B cell (primary cell): ENCODE results near the gene EIF2S1. TPM values are rescaled to one million over a fixed set of nuclear protein-coding genes. Genes with fewer than 3 reads are reported as not detected.

Experiments used
- ATAC-seq: fragments of 200-7000 bp; cut with Tn5 transposase; one replicate; pipeline ENCODE4 v1.10.0; 2021; ENCODE audit warnings: low read depth, mild to moderate bottlenecking, moderate number of reproducible peaks, moderate library complexity
- CTCF ChIA-PET: fragments of 350-600 bp; sonication (Branson Sonifier 250); formaldehyde crosslinking; loops from one replicate; lab custom pipeline; 2021; ENCODE audit warnings: antibody characterized with exemption, inconsistent platforms; lab: Charles Lee
- POLR2A ChIA-PET: fragments of 350-600 bp; sonication (Branson Sonifier 250); formaldehyde crosslinking; loops from one replicate; lab custom pipeline; 2021; ENCODE audit warnings: antibody characterized with exemption; lab: Charles Lee
- DNase-seq: peaks from one replicate; pipeline ENCODE4 v3.0.0; 2013
- H2AFZ ChIP-seq: 2 replicates; pipeline ENCODE4 v1.6.1; 2012; ENCODE audit warnings: mild to moderate bottlenecking, low read depth, low read length; ENCODE audit not compliant: insufficient read depth, poor library complexity, severe bottlenecking
- H3K27ac ChIP-seq, 2 donors: 1 replicate in 1 of 2; 2 replicates in 1 of 2; pipeline ENCODE4 v1.5.1; 2012 to 2013; ENCODE audit warnings: low read length in 2 of 2, mild to moderate bottlenecking in 2 of 2, moderate library complexity in 1 of 2
- H3K27me3 ChIP-seq, 4 experiments: fragments of 200-600 bp in 1 of 4; sonication (generic) in 1 of 4; replicated peaks in 1 of 4; 1 replicate in 2 of 4; 2 replicates in 2 of 4; pipeline versions ENCODE4 v1.6.1 to v1.7.0; 2013 to 2016; ENCODE audit warnings: low read length in 3 of 4, mild to moderate bottlenecking in 2 of 4, mixed read lengths in 1 of 4, moderate library complexity in 1 of 4; ENCODE audit not compliant: insufficient read depth in 4 of 4, control insufficient read depth in 3 of 4; ENCODE audit errors: control extremely low read depth in 1 of 4
- H3K36me3 ChIP-seq, 2 experiments: replicated peaks in 1 of 2; 1 replicate in 1 of 2; 2 replicates in 1 of 2; pipeline versions ENCODE4 v1.6.1 to v1.7.1; 2013; ENCODE audit warnings: low read length in 1 of 2; ENCODE audit not compliant: insufficient read depth in 2 of 2, control insufficient read depth in 1 of 2; ENCODE audit errors: control extremely low read depth in 1 of 2, extremely low read depth in 1 of 2
- H3K4me1 ChIP-seq, 2 donors: fragments of 200-600 bp in 1 of 2; sonication (generic) in 1 of 2; 1 replicate in 1 of 2; 2 replicates in 1 of 2; pipeline versions ENCODE4 v1.5.1 to v1.6.1; 2013 to 2017; ENCODE audit warnings: low read length in 2 of 2; ENCODE audit not compliant: control insufficient read depth in 2 of 2, insufficient read depth in 2 of 2
- H3K4me2 ChIP-seq: replicated peaks from 2 replicates; pipeline ENCODE3; 2012; ENCODE audit warnings: mild to moderate bottlenecking, low read depth, low read length; ENCODE audit not compliant: poor library complexity, severe bottlenecking
- H3K4me3 ChIP-seq, 5 experiments: fragments of 200-600 bp in 1 of 5; sonication (generic) in 1 of 5; 1 replicate in 3 of 5; 2 replicates in 2 of 5; pipeline versions ENCODE4 v1.5.1 to v1.7.0; 2011 to 2016; ENCODE audit warnings: low read length in 4 of 5, mild to moderate bottlenecking in 4 of 5, low read depth in 2 of 5, control low read depth in 1 of 5, moderate library complexity in 1 of 5; ENCODE audit not compliant: insufficient read depth in 1 of 5; ENCODE audit errors: control extremely low read depth in 1 of 5, extremely low read depth in 1 of 5
- H3K79me2 ChIP-seq: fragments of 200-600 bp; sonication (generic); one replicate; pipeline ENCODE4 v1.6.0; 2016; ENCODE audit warnings: low read length; ENCODE audit not compliant: control insufficient read depth, insufficient read depth
- H3K9ac ChIP-seq: fragments of 200-600 bp; sonication (generic); 2 replicates; pipeline ENCODE4 v1.6.1; 2017; ENCODE audit warnings: mild to moderate bottlenecking, low read length, moderate library complexity
- H3K9me3 ChIP-seq, 3 donors: one replicate each; pipeline versions ENCODE4 v1.6.1 to v1.7.1; 2013; ENCODE audit warnings: low read length in 2 of 3; ENCODE audit not compliant: control insufficient read depth in 2 of 3, insufficient read depth in 1 of 3; ENCODE audit errors: control extremely low read depth in 1 of 3
- H4K20me1 ChIP-seq: 2 replicates; pipeline ENCODE4 v1.6.0; 2012; ENCODE audit warnings: mild to moderate bottlenecking, low read length; ENCODE audit not compliant: insufficient read depth, control insufficient read depth, poor library complexity, severe bottlenecking
- H3K27ac Mint-ChIP-seq: one replicate; pipeline ENCODE4 v1.8.0; 2021; ENCODE audit warnings: mixed read lengths
- H3K27me3 Mint-ChIP-seq: one replicate; pipeline ENCODE4 v1.8.0; 2021; ENCODE audit warnings: mixed read lengths
- H3K4me1 Mint-ChIP-seq: one replicate; pipeline ENCODE4 v1.8.0; 2021; ENCODE audit warnings: mixed read lengths
- H3K4me3 Mint-ChIP-seq: one replicate; pipeline ENCODE4 v1.8.0; 2021; ENCODE audit warnings: mixed read lengths
- H3K9me3 Mint-ChIP-seq: one replicate; pipeline ENCODE4 v1.8.0; 2022; ENCODE audit warnings: mixed read lengths; ENCODE audit not compliant: insufficient read depth
- CTCF ChIP-seq: fragments of 200-600 bp; IDR thresholded peaks from one replicate; pipeline ENCODE4 v1.8.0; 2022; ENCODE audit warnings: antibody characterized with exemption, mild to moderate bottlenecking
- EZH2 ChIP-seq: IDR thresholded peaks from 2 replicates; pipeline ENCODE4 v1.6.1; 2012; ENCODE audit warnings: borderline replicate concordance, low read depth, mild to moderate bottlenecking, moderate library complexity, low read length; ENCODE audit not compliant: insufficient read depth, poor library complexity, severe bottlenecking
- WGBS: methylation state at CpG from one replicate; pipeline ENCODE4 v1.1.5; 2013; ENCODE audit warnings: missing lambda C conversion rate; ENCODE audit not compliant: insufficient coverage; 5-methylcytosine and 5-hydroxymethylcytosine counted together
- intact Hi-C: fragments of 100-400 bp; cut with micrococcal nuclease; formaldehyde crosslinking; loops from one replicate; pipeline ENCODE4 v1.10.0; 2022
- polyA plus RNA-seq: library from polyadenylated mRNA; depleted of rRNA; stranded (reverse); fragments of >200 nt; gene quantifications from 2 replicates; pipeline ENCODE4 v1.2.3, GENCODE V29; 2012
- total RNA-seq, 2 donors: library from RNA; stranded (reverse); fragments of 120-200 nt in 1 of 2; gene quantifications; 1 replicate in 1 of 2; 2 replicates in 1 of 2; pipeline versions ENCODE4 v1.2.3 to v1.2.4, GENCODE V29; 2013 to 2022

The EIF2S1 gene
- total and polyA plus RNA-seq, 2 donors (not counting 1 experiment from before 2014, with no cell fraction given): 10.4 to 39.9 TPM

- no peaks in the 10 kb centered on the region for H3K27me3 Mint-ChIP-seq
- no peak overlapping the region for H3K4me2 ChIP-seq
- DNase-seq (no peak), ATAC-seq (no peak)
- no peak overlapping the region for H2AFZ ChIP-seq
- intact Hi-C loops: no loop called here
- peaks cover 4 to 83% of the 10 kb centered on the region in 2 experiments for H3K36me3 ChIP-seq
- WGBS: no CpG with 5 or more reads among the region's 1 CpG
- H3K27me3 ChIP-seq: no peaks in the 10 kb centered on the region
- H3K4me3 Mint-ChIP-seq: no peak overlapping the region
- no peak overlapping the region for H3K27ac Mint-ChIP-seq
- H3K9me3 ChIP-seq: no peaks in the 10 kb centered on the region
- no peak overlapping the region for H3K9ac ChIP-seq
- TF ChIP-seq EZH2 (no peak), CTCF (no peak)
- POLR2A ChIA-PET: no interaction called here
- H4K20me1 ChIP-seq: peaks cover 13% of the 10 kb centered on the region
- peaks cover 9% of the 10 kb centered on the region for H3K79me2 ChIP-seq
- no peak overlapping the region for H3K4me3 ChIP-seq
- CTCF ChIA-PET: no interaction called here
- no peak overlapping the region for H3K27ac ChIP-seq
- no peaks in the 10 kb centered on the region for H3K4me1 ChIP-seq
- no peaks in the 10 kb centered on the region for H3K9me3 Mint-ChIP-seq
- peaks cover 9% of the 10 kb centered on the region for H3K4me1 Mint-ChIP-seq
These were observed 12.7 kb downstream of the EIF2S1 start for GRCh38 chr14:67372833-67373232.

- ATAC-seq: no peak
These were observed 13.2 kb downstream of the EIF2S1 start for GRCh38 chr14:67373347-67373746.

More at GRCh38 chr14:67373347-67373746, 13.2 kb downstream of the EIF2S1 start:
- intact Hi-C loops: no loop called here
- H3K36me3 ChIP-seq: peaks cover 4 to 83% of the 10 kb centered on the region in 2 experiments
- H3K27me3 ChIP-seq: no peaks in the 10 kb centered on the region
- peaks cover 5% of the 10 kb centered on the region for H3K79me2 ChIP-seq
- DNase-seq: no peak
- no peak overlapping the region for H3K4me3 ChIP-seq
- H3K4me1 ChIP-seq: no peaks in the 10 kb centered on the region
- H2AFZ ChIP-seq: no peak overlapping the region
- ChIA-PET CTCF (no interaction called here), POLR2A (no interaction called here)
- no peaks in the 10 kb centered on the region for H3K9me3 ChIP-seq
- Mint-ChIP-seq H3K4me3 (no peak overlapping the region), H3K9me3 (no peaks in the 10 kb centered on the region), H3K27me3 (no peaks in the 10 kb centered on the region), H3K27ac (no peak overlapping the region), H3K4me1 (peaks cover 7% of the 10 kb centered on the region)
- no peak overlapping the region for H3K9ac ChIP-seq
- no peak overlapping the region for H3K27ac ChIP-seq
- 100% methylated on average over 1 of the region's 2 CpGs for WGBS
- peaks cover 8% of the 10 kb centered on the region for H4K20me1 ChIP-seq
- TF ChIP-seq CTCF: no peak
- no peak overlapping the region for H3K4me2 ChIP-seq
